SHP77 (cell line): ENCODE results near the gene NUP107.
"Not testable (repeated sequence)": the region's sequence is repeated elsewhere in the genome, so short reads cannot be mapped to it uniquely, and the experiment has no call there.

ENCODE experiments used
- DNase-seq, 2 experiments: peaks; one replicate each; lab custom pipeline; 2025; lab: John Stamatoyannopoulos, UW

NUP107 gene

DNA sequence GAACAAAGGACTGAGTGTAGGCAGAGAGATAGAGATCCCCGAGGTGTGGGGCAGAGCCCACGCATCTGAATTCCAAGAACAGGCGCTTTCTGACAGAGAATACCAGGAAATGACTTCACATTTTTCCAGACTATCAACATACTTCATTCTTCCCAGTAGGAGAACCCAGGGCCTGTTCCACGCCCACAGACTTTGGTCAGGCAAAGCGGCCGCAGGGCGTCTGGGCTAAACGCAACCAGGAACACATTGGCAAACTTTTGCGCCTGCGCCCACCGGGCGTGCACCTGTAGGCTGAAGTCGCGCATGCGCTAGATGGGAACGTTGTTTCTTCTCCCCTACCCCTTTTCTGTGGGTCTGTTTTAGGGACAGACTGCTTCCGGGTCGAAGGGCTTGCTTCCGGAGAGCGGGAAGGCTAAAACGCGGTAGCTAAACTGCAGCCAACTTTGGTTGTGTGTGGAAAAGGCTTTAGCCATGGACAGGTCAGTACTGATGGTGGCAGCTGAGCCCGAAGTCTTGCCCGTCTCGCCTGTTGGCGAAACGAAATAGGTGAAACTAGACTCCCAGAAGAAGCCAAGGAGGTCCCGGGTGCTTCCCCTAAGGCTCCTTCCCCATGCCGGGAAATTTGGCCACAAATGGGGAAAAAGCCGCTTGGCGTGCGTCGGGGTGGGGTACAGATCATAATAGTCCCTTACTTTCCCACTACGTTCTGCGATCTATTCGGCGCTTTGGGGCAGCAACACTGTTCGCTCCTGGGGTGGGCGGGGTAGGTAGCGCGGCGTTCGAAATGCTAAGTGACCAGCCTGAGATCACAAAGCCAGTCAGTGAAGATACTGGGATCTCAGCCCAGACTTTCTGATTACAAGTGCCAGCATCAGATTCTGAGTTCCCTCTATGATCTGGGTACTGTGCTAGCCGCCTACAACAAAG is at the start of gene NUP107:
TSS of gene NUP107 (plus strand) at position 384 of the 927 bp plus-strand sequence. CDS start at position 472, 88 bp downstream.
- DNase-seq = peak; percentile 96

DNA sequence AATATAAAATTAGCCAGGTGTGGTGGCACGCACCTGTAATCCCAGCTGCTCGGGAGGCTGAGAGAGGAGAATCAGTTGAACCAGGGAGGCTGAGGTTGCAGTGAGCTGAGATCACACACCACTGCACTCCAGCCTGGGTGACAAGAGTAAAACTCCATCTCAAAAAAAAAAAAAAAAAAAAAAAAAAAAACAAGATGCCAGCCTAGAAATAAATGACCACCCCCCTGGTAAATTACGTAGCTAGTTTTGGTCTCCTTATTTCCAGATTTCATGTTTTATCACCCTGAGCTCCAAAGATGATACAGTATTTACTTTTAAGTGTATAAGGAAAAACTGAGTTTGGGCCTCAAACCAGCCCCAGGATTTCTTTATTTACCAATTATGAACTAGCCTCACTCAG is 49.3 kb upstream of the NUP107 start:
- not testable (repeated sequence) for DNase-seq

- DNase-seq = no peak
Measured at GRCh38 chr12:68638171-68638570, 48.6 kb upstream of the NUP107 start.

GRCh38 chr12:68638721-68639395 is 47.9 kb upstream of the NUP107 start:
- no peak for DNase-seq

DNA sequence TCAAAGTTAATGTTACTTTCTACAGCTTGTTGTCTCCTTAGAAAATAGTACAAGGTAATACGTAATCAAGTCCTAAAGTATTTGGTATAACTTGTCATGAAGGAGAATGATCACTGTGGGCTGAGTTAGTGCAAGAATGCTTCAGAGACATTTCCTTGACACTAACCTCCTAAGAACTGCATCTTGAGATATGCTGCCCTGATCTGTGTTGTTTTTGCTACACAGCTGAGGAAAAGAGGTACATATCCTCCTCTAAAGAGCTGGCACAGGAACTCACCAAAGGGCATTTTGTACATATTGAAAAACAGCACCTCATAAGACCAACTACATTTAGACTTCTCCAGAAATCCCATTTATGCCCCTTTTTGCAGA is 47.4 kb upstream of the NUP107 start:
- DNase-seq = no peak

DNA sequence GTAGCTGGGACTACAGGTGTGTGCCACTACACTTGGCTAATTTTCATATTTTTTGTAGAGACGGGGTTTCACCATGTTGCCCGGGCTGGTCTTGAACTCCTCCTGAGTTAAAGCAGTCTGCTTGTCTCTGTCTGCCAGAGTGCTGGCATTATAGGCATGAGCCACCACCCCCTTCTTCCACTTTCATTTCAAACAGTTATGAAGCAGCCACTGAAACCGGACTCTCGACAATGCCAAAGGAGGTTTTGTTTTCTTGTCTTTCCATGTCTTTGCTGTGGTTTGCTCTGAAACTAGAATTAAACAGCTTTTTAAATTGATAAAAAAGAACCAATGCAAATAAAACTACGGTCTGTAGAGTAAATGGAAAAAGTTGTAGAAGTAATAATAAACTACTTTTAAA is 45.6 kb upstream of the NUP107 start:
- no peak for DNase-seq

DNA sequence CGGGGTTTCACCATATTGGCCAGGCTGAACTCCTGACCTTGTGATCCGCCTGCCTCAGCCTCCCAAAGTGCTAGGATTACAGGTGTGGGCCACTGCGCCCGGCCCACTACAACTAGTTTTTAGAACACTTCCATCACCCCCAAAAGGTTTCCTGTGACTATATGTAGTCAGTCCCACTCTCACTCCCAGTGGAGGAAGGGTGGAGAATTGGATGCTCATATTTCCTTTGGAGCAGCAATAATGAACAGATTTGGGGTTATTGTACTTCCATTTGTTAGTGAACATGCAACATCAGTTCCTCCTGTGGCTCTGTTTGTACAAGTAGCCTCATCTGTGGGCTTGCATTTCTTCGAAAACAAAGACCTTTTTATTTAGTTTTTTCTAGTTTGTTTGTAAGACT is 40.3 kb upstream of the NUP107 start:
- DNase-seq = no peak

DNA sequence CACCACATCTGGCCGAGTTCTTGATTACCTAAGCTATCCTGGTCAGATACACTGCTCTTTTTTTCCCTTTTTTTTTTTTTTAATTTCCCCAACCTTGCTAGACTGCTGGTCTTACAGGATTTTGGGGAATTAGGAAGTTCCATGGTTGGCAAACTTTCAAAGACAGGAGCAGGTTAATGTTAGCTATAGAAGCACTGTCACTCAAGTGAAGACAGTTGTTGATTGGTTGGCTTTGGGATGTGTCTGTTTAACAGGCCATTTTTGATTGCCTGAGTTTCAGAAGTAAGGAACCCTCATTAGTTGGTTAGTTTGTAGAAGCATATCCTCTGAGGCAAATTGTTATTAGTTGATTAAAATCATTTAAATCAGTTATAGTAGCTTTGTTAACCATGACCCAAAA is 39.3 kb upstream of the NUP107 start:
- DNase-seq = no peak

DNA sequence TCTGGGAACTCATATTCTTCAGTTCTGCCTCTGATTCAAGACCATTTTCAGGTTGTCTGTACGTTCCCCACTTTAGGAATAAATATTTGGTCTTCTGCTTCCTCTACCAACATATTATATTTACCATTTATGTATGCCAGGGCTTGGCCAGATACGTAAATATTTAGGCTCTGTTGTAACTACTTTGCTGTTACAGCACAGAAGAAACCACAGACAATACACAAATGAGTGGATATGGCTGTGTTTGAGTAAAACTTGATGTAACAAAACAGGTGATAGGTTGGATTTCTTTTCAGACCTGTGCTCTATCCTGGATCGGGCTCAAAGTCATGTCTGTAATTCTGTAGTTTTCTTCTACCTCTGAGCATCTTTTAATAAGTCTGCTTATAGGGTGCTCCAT is 38.6 kb upstream of the NUP107 start:
- DNase-seq = no peak

GRCh38 chr12:68665016-68665569 is 21.7 kb upstream of the NUP107 start:
- DNase-seq = no peak

- no peak for DNase-seq
Measured at GRCh38 chr12:68667291-68667690, 19.5 kb upstream of the NUP107 start.

GRCh38 chr12:68667896-68668295 is 18.9 kb upstream of the NUP107 start:
- DNase-seq = no peak

- no peak for DNase-seq
Measured at GRCh38 chr12:68671179-68671578, 15.6 kb upstream of the NUP107 start.

- DNase-seq = no peak
Measured at GRCh38 chr12:68673788-68674187, 13.0 kb upstream of the NUP107 start.

DNA sequence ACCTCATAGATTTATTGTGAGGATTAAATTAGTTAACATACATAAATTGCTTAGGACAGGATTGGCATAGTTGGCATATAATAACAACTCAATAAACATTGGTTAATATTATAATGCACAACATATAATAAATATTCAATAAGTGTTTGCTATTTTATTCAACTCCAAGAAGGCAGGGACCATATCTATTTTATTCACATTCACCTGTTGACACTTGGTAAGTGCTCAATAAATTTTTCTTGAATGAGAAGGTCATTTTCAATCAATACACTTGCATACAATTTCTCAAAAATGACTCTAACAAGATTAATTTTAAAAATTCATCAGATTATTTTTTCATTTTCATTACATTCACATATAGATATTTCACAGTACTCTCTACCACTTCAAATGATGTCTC is 12.4 kb upstream of the NUP107 start:
- DNase-seq = no peak

DNA sequence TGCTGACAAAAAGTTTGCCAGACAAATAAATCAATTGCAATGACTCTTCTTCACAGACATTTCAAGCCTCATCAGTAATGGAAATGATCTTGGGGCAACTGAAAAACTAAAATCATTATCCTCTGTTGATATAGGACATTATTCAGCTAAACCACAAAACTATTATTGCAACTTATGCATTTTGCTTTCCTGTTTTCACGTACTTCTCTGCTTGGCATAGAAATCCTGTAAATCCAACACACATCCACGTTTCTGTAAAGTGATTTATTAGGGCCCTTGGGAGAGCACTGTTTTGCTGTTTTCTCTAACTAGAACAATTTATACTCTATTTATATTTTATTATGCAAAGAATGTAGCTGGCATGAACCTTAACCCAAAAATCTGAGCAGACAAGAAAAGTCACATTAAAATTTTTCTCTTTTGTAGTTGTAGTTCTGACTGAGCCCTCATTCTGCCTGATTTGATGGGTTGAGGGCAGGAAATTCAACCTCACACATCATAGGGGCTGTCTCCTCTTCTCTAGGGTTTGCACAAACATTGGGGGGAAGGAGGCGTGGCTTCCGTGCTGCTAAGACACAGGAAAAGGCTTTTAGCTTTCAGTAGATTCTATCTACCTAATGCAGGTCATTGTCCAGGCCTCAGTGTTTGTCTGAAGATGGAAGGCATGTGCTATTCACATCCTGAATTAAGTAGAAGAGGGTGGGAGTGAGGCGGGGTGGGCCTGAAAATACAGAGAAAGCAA is 11.5 kb upstream of the NUP107 start:
- DNase-seq = no peak

GRCh38 chr12:68676854-68677253 is 9.9 kb upstream of the NUP107 start:
- DNase-seq = not testable (repeated sequence)

GRCh38 chr12:68686262-68686594 is 550 bp upstream of the NUP107 start:
- no peak for DNase-seq

GRCh38 chr12:68695454-68695853 is 8.7 kb downstream of the NUP107 start:
- no peak for DNase-seq

DNA sequence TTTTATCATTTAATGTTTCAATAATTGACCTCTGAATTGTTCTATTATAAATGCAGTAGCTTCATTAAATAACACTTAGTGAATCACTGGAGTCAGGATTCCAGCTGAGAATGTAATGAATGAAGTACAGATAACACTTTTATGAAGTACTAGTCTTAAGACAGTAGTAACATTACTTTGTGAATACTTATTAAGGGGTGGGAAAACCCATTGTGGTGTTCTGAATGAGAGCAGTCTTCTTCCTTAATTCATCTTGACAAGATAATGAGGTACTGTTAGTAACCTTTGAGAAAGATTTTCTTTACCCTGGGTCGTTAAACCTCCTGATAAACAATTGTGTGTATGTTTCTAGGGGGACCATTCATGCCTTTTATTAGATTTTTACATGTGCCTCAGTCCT is 12.7 kb downstream of the NUP107 start:
- no peak for DNase-seq

DNA sequence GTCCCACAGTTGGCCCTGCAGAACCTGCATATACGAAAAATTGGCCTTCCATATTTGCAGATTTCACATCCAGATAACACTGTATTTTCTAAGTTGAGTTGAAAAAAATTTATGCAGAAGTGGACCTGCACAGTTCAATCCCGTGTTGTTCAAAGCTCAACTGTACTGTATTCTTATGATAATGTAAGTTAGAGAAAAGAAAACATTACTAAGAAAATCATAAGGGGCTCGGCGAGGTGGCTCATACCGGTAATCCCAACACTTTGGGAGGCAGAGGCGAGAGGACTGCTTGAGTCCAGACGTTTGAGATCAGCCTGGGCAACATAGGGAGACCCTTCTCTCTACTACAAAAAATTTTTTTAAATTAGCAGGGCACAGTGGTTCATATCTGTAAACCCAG is 41.0 kb downstream of the NUP107 start:
- no peak for DNase-seq

DNA sequence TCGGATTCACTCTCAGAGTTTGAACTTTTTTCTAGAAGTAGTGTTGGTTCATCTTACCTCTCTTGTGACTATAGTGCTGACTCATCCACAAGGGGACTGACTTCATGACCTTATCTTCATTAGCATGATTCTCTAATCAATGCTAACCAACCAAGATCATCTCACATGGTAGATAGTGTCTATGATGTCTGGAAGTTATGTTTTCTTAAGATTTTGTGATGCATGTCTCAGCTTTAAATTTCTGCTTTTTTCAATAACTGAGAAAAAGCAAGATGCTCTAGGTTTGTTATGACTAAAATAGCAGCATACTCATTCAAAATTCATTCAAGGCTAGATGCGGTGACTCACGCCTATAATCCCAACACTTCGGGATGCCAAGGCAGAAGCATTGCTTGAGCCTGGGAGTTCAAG is 46.9 kb downstream of the NUP107 start:
- DNase-seq = no peak

DNA sequence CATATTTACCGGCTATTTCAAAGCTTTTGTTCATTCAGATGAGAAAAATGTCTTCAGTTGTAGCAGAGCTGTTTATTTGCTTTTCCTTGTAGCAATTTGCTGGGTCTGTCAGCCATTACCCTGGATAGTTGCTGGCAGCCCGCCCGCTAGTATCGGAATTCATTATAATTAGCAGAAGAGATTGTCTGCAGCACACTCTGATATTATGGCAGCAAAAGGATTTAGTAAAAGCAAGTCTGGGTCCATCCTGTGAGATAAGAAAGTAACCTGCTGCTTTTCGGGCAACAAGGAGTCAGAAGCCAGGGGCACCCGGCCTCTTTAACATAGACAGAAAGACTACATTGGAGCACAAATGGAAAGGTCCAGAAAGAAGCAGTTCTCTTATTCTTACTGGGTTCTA is 53.1 kb downstream of the NUP107 start:
- no peak for DNase-seq
